Measurements from ENCODE around the gene ZNF740.

The ZNF740 gene

DNA sequence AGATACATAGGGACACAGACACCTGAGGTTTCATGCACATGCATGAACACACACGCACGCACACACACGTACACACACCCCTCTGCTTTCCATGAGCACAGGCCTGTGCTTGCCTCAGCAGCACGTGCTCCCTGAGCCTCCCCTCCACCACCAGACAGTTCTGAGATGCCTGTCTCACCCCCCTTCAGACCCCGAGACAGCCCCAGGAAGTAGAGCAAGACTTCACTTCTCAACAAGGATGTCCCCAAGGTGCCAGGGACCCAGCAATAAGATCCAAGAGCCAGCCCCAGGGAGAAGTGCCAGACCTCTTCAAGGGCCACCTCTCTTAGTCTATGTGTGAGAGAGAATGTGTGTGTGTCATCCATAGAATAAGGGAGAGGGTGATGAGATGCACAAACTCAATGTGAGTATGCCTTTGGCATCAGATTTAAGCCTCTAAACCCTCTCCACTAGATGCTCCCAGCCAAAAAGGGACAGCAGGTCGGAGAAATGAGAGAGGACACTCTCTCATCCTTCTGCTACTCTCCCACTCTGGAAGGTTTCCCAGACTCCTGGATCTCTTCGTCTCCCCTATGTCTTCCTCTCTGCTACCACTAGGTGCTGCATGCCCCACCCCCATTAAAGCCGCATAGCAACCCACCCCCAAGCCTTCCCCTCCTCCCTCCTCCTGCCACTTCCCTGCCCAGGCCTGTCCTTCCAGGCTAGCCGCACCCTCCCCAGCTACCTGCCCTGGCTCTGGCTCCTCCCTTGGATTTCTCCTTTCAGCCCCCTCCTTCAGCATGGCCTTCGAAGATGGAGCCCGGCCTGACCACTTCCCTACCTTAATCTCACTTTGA is 43.8 kb downstream of the ZNF740 start:
- in situ Hi-C loops (cut with MboI; ENCODE audit: low sequenced_read_pairs): no loop called here

DNA sequence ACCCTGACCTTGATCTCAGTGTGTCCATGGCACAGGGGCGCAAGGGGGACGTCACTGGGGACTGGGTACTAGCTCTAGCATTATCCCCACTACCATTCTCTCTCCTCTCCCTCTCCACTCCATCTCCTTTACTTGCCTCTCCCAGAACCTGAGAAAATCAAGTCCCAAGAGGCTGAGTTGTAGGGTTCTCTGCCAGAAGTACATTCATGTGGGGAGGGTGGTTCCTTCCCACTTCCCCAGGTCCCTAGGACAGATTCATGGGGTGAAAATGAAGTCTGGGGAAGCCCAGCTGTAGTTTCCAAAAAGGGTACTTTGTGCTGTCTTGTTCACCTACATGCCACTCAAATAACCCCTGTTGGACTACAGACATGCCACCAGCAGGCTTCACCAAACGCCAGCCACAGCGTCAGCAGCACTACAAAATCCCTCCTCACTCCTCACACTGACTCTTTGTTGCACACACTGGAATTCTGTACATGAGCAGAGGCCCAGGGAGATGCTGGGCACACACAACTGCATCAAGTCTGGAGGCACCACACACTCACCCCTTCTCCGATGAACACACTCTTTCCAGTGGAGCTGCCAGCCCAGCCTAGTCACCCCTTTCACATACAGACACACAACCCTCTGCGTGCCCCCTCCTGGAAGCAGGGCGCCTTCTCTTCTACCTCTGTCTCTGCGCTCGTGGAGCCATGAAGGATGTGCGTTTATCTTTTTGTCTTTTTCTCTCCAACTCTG is 44.5 kb downstream of the ZNF740 start:
- in situ Hi-C loops (cut with MboI; ENCODE audit: low sequenced_read_pairs): no loop called here

DNA sequence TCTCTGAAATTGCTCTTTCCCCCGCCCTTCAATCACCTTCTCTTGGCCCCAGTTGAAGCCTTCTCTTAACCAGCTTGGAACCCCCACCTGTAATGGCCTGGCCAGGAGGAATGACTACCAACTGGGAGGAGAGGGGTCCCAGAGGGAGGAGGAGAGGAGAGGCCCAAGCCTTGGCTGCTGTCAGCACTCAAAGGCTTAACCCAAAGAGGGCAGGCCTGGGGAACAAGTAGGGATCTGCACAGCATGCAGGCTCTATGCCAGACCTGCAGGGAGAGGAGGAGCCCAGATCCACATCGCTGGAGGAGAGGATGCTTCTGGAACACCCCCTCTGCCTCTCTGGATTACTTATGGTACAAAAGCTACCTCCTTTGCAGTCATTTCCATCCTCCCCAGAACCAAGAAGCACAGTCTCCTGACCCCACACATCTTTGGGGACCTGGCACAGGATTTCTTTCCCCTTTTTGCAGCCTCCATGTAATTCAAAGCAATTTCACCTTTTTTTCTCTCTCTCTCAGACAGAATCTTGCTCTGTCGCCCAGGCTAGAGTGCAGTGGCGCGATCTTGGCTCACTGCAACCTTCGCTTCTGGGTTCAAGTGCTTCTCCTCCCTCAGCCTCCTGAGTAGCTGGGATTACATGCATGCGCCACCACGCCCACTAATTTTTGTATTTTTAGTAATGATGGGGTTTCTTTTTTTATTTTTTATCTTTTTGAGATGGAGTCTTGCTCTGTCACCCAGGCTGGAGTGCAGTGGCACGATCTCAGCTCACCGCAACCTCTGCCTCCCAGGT is 45.3 kb downstream of the ZNF740 start:
- in situ Hi-C loops (cut with MboI; ENCODE audit: low sequenced_read_pairs): no loop called here

DNA sequence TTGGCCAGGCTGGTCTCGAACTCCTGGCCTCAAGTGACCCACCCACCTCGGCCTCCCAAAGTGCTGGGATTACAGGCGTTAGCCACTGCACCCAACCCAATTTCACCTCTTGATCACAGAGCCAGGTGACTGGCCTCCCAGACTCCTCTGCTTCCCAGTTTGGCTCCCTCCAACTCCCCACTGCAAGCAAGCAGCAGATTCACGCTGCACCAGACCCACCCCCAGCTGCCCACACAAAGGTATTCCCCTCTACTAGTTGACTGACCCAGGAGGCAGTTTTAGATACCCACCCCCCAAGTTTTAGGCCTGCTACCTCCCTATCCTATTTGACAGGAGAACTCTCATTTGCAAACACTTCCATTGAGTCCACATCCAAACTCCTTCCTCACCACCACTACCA is 46.3 kb downstream of the ZNF740 start:
- in situ Hi-C loops (cut with MboI; ENCODE audit: low sequenced_read_pairs): no loop called here

DNA sequence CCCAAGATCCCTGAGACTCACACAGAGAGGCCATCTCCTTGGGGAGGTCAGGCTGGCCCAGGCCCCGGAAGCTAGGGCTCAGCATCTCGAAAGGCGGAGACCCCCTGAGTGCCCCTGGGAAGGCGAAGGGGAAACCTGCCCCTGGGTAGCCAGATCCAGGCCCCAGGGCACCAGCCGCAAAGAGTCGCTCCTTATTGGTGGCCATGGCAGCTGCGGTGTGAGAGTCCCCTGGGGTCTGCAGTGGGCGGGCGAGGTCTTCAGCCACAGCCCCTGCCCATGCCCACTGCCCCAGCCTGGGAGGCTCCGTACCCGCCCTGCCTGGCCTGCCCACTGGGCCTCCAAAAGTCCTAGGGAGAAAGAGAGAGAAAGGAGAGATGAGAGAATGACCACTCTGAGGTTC is 46.8 kb downstream of the ZNF740 start:
- in situ Hi-C loops (cut with MboI; ENCODE audit: low sequenced_read_pairs): no loop called here

DNA sequence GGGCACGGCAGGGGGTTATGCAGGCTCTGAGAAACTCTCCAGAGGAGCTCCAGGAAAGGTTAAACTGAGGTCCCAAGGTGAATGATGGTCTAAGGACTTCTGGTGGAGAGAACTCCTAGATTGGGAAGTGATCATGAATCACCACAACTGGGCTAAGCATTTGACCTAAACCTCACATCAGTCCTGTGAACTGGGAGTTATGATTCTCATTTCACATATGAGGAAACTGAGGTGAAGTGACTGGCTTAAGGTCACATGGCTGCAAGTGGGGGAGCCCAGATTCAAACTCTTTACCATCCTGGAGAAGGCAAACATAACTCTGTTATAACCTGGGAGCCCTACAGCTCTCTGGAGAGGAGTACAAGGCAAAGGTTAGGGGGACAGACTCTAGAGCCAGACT is 47.3 kb downstream of the ZNF740 start:
- in situ Hi-C loops (cut with MboI; ENCODE audit: low sequenced_read_pairs): no loop called here

DNA sequence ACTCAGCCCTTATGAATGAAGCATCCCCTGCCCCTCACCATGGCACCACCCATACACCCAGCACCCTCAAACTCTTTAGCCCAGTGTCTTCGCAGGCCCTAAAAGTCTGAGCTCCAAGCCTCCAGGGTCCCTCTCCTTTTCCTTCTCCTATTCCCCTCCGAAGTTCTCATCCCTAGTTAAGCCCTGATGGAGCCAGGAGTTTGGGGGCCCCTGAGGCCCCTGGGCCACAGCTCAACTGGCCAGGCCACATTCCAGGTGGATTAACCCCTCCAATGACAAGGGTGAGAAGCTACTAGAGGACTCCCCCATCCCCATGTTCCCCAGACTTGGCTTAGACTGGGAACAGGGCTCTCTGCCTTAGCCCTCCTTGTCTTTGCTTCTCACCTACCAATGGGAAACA is 48.9 kb downstream of the ZNF740 start:
- in situ Hi-C loops (cut with MboI; ENCODE audit: low sequenced_read_pairs): no loop called here

DNA sequence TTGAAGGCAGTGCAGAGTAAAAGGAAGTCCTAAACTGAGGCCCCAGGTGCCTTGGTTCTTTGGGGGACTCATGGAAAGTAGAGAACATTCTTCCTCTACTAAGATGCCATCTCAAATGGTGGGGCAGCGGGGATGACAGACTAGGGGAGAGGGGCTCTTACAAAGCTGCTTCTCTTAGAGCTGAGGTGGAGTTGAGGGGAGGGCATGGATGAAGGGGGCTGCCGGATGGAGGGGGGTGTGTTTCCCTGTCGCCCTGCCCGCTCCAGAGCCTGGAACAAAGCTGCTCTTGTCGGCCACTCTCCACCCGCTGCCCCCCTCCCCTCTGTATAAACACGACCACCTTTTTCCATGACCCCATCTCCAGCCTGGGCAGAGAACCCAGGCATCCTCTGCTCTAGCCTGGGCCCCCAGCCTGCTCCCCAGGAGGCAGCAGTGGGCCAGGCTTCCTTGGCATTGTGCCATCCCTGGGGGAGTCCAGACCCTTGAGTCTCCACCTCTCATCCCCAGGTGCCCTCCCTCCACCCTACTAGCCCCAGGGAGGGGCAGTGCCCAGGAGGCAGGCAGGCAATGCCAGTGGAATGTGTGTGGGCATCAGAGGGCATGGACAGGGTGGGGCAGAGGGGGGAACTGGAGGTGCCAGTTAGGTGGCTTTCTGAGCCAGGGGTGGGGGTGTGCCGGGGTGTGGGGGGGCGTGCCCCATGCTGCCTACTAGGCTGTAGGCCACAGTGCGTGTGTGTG is 49.8 kb downstream of the ZNF740 start:
- in situ Hi-C loops (cut with MboI; ENCODE audit: low sequenced_read_pairs): no loop called here

DNA sequence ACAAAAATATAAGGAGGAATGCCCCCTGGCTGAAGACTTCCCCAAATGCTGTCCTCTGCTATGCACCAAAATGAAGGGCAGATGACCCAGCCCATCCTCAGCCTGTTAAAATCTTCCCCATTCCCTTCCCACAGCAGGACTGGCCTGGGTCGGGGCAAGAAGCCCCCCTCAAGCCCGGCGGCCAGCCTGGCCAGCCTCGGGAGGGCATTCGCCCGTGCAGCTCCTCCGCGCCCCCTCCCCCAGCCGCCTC is 51.1 kb downstream of the ZNF740 start:
- in situ Hi-C loops (cut with MboI; ENCODE audit: low sequenced_read_pairs): no loop called here

DNA sequence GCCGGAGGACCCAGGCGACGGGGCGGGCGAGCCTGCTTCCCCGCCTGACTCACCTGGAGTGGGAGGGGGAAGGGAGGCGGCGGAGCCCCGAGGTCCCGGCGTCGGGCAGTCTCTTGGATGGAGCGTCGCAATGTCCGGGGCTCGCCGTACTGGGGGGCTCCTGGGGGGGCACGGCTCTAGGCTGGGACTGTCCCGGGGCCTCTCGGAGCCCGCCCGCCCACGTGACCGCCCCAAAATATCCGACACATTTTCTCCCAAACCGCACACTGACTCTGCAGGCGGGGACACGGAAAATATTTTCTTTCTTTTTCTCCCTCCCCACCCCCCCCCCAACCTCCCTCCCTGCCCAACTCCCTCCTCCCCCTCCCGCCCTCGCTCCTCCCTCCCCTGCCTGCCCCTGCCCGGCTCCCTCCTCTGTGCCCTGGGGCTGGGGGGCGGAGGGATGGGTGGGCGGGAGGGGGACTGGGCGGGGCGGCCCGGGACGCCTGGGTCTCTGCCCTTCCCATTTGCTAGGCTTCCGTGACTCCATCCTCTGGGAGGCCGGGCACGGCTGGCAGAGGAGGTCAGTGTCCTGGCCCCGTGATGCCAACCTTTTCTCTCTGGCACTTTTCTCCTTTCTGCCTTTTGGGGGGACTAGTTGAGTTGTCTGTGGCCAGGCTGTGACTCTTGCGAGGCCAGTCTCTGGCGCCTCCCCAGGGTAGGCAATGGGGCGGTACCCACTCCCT is 51.6 kb downstream of the ZNF740 start, which contains the start of gene RARG:
Gene RARG (minus strand): TSS at position 289 of the 725 bp plus-strand sequence. CDS start 4,664 bp downstream, outside the sequence.
- in situ Hi-C loops (cut with MboI; ENCODE audit: low sequenced_read_pairs): no loop called here

DNA sequence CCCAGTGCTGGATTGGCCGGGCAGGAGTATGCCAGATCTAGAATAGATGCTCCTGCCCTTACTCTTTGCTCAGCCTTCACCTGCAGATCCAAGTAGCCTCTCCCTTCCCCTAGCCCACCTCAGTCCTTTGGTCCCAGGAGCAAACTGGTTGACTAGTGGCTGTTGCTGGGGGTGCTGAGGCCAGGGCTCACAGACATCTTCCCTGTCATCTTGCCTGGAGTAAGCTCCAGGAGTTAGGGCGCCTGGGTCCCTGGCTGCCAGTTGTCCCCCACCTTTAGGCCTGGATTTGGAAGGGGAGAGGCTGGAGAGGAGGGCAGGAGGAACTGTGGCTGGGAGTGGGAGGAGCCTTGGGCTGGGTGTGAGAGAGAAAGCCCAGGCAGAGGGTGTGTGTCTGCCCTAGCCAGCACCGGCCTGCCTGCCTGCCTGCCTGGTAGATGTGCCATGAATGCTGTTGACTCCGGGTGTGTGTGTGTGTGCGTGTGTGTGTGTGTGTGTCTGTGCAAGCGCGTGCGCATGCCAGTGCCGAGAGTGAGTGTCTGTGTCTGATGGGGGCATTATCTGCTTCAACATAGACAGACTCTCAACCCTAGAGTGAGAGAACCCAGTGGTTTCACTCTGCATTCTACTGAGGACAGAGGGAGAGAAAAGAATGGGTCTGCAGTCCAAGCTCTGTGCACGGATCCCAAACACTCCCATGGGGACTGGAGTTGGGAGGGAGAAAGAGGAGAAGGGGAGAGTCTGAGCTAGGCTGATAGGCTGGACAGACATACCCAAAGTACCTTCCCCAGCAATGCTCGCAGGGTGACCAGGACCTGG is 52.3 kb downstream of the ZNF740 start:
- in situ Hi-C loops (cut with MboI; ENCODE audit: low sequenced_read_pairs): no loop called here

DNA sequence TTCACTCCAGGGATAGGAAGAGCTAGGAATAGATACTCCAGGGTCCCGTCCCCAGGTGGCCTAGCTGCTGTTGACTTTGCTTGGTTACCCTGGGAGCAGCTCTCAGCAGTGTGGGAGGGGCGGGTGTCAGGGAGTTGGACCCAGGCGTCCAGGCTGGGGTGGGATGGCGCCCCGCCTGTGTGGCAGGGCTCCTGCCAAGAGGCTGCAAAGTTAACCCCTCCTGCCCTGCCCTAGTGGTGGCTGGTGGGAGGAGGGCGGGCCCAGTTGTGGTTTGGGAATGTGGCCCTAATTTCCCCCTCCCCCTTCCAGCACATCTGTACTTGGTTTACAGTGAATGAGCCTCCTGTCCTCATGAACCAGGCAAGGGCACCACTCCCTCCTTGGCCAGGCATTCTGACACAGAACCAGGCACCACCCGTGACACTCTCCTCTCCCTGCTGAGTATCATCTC is 53.2 kb downstream of the ZNF740 start:
- in situ Hi-C loops (cut with MboI; ENCODE audit: low sequenced_read_pairs): no loop called here

DNA sequence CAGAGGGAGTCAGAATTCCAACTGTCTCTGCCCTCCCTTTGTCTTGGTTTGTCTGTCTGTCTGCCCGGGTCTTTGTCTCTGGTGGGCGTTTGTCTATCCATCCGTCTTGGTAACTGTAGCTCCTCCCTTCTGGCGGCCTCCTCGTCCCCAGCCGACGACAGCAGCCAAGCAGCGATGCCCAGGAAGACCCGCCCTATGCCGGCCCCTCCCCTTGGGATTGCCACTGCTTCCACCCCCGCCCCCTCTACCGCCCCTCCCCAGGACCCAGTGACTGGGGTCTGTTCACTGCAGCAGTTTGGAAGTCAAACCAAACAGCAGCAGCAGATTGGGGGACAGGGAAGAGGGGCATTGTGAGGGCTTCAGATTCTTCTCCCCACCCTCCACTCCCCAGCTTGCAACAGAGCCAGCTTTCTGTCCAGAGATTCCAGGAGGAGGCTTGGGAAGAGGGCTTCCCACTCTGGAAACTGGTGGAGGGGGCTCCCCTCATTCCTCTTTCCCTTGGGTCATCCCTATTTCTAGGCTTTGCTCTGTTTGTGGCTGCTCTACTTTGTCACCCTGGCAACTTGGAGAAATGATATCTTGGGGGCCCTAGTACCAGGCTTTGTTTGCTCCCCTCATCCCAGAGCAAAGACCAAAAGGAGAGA is 53.9 kb downstream of the ZNF740 start:
- in situ Hi-C loops (cut with MboI; ENCODE audit: low sequenced_read_pairs): no loop called here

DNA sequence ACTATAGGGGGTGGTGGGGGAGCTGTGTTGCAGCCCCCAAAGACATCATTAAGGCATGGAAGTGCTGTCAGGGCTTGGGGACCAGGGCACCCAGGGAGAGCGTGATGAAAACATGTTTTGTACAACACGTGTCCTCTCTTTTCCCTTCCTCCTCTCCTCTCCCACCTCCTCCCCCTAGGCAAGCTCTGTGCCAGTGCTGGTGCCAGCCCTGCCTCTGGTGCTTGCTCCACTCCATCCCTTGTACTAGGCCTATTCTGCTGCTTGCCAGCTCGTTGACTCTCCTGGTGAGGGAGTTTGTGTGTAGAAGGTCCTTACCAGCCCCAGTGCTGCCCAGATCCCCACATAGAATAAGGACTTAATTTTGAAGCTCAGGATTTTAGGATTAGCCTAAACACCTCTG is 54.6 kb downstream of the ZNF740 start:
- in situ Hi-C loops (cut with MboI; ENCODE audit: low sequenced_read_pairs): no loop called here

DNA sequence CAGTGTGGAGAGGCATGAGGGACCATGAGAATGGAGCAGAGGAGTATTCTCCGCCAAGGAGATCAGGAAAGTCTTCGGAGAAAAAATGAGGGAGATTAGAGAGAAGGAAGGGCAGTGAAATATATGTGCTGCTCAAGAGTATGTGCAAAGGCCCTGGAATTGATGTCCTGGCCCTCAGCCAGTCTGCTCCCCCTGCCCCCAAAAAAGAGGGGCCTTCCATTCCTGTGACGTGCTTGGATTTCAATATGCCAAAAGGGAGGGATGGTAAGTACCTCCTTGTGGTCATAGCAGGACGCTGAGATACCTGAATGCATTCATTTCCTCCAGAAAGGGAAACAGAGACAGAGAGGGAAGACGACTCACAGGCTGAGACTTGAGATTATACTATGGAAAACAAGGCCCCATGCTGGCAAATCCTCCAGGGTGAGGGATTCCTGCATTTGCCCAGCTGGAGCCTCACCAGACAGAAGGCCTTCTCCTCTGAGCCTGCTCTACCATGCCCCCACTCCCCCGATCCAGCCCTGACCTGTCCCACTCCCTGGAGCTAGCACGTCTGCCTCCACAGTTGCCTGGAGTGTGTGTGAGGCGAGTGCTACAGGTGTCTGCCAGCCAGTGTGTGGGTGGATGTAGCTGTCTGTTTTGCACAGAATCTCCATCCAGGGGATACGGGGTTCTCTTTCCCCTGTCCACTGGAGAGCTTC is 55.4 kb downstream of the ZNF740 start:
- in situ Hi-C loops (cut with MboI; ENCODE audit: low sequenced_read_pairs): no loop called here

DNA sequence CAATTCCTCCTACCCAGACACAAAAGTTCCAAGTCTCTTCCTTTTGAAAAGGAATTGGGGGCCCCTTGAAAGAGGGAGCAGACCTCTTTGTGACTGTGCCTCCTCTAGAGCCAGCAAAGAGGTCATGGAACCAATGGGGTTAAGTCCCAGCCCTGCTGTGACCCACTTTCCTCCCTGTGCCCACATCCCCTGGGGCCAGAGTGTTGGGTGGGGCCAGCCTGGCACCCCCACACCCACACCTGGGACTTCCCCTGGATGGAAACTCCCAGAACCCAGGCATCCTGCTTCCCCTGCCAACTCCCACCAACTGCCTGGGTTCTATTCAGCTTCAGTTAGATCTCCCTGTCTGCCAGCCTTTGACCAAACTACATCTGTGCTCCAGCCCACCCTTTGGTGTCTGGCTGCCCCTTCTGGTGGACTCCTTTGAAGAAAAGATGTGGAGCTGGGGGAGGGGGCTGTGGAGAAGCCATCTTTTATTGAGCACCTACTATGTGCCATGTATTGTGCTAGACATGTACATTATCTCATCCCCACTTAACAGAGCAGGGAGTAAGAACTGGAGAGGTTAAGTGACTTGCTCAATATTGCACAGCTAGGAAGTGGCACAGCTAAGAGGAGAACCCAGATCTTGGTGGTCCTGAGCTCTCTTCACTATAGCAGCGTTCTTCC is 56.1 kb downstream of the ZNF740 start:
- in situ Hi-C loops (cut with MboI; ENCODE audit: low sequenced_read_pairs): no loop called here

DNA sequence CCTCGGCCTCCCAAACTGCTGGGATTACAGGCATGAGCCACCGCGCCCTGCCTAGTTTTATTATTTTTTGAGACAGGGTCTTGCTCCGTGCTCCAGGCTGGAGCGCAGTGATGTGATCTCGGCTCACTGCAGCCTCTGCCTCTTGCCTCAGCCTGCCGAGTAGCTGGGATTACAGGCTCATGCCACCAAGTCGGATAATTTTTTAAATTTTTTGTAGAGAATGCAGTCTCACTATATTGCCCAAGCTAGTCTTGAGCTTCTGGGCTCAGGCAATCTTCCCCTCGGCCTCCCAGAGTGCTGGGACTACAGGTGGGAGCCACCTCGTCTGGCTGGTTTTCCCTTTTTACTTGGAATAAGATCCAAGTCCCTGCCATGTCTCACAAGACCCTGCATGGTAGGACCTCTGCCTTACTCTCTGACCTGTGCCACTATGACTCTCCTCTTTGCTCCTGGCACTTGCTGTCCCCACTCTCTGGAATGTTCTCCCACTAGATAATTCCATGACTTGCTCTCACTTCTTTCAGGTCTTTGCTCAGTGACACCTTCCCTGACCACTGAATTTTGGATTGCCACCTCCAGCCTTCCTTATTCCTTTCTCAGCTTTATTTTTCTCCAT is 59.2 kb downstream of the ZNF740 start:
- in situ Hi-C loops (cut with MboI; ENCODE audit: low sequenced_read_pairs): no loop called here
